Rectal smooth muscle tissue (tissue), 1 donor: ENCODE measurements around the gene C5orf34.
A peak's percentile ranks its signal among the peaks of the same experiment; 100 is the strongest.
"Not testable (repeated sequence)": the region's sequence is repeated elsewhere in the genome, so short reads cannot be mapped to it uniquely, and the experiment has no call there.

ENCODE experiments used
- H3K27ac ChIP-seq: one replicate; pipeline ENCODE4 v1.7.0; 2013; ENCODE audit warnings: low read depth, low read length, inconsistent platforms
- H3K27me3 ChIP-seq: one replicate; pipeline ENCODE4 v1.7.0; 2013; ENCODE audit warnings: low read length; ENCODE audit not compliant: control insufficient read depth, insufficient read depth
- H3K36me3 ChIP-seq: one replicate; pipeline ENCODE4 v1.7.0; 2013; ENCODE audit warnings: low read length; ENCODE audit not compliant: control insufficient read depth, insufficient read depth
- H3K4me1 ChIP-seq: one replicate; pipeline ENCODE4 v1.7.0; 2013; ENCODE audit warnings: low read length; ENCODE audit not compliant: control insufficient read depth, insufficient read depth
- H3K4me3 ChIP-seq: one replicate; pipeline ENCODE4 v1.7.0; 2013; ENCODE audit warnings: low read length
- H3K9ac ChIP-seq: one replicate; pipeline ENCODE4 v1.7.0; 2013; ENCODE audit warnings: low read length

Gene C5orf34

DNA sequence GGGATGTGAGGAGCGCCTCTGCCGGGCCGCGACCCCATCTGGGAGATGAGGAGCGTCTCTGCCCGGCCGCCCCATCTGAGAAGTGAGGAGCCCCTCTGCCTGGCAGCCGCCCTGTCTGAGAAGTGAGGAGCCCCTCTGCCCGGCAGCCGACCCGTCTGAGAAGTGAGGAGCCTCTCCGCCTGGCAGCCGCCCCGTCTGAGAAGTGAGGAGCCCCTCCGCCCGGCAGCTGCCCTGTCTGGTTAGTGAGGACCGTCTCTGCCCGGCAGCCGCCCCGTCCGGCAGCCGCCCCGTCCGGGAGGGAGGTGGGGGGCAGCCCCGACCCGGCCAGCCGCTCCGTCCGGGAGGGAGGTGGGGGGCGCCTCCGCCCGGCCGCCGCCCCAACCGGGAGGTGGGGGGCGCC is 3.9 kb downstream of the C5orf34 start:
- not testable (repeated sequence) for H3K9ac ChIP-seq, H3K27ac ChIP-seq, H3K4me3 ChIP-seq, H3K27me3 ChIP-seq, H3K36me3 ChIP-seq
- H3K4me1 ChIP-seq = peaks cover 11% of the 10 kb centered on the region

DNA sequence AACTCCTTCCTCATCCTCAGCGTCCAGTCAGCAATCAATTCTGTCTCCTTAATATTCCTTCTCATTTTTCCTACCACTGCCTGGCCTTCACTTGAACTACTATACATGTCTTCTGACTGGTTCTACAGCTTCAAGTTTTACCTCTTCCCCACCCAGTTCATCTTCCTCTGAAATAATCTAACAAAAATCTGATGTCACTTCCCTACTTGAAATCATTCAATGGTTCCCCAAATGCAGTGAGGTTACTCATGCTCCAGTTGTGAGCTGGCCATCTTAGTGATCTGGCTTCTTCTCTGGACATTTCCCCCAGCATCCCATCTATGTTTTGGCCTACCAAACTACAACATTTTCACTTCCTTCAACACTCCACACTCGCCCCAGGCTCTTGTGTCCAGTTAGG is 16.4 kb downstream of the C5orf34 start:
- H3K36me3 ChIP-seq = no peaks in the 10 kb centered on the region
- no peaks in the 10 kb centered on the region for H3K4me1 ChIP-seq
- no peak overlapping the region for H3K4me3 ChIP-seq
- no peaks in the 10 kb centered on the region for H3K27me3 ChIP-seq
- no peak overlapping the region for H3K27ac ChIP-seq
- no peak overlapping the region for H3K9ac ChIP-seq

DNA sequence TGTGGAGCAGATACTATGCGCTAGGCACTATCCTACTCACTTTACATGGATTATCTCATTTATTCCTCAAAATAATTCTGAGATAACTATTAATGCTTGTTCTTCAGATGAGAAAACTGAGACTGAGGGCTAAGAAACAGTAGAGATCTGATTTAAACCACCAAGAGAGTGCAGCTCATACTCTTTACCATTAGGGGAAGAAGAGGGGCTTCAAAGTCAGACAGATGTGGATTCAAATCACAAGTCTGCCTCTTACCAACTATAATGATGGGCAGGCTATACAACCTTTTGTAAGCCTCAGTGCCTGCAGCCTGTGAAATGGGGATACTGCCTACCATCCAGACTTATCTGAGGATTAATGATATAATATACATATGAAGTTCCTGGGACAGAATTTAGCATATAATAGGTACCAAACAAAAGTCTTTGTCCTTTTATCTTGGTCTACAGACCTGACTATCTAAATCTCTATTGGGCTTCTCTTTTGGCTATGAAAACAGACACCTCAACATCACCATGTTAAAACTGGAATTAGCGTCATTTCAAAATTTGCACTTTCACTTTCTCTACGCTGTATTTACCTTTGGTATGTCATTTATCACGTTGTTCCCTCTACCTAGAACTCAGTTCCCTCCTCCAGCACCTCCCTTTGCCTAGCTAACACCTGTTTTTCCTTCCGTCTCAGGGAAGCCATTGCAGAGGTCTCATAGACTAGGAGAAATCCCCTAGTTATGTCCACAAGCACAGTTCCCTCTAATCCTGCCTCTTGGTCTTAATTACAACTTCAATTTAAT is 17.4 kb downstream of the C5orf34 start:
- Histone ChIP-seq H3K27me3 (no peaks in the 10 kb centered on the region), H3K27ac (no peak overlapping the region), H3K9ac (no peak overlapping the region), H3K4me1 (no peaks in the 10 kb centered on the region), H3K36me3 (no peaks in the 10 kb centered on the region), H3K4me3 (no peak overlapping the region)

DNA sequence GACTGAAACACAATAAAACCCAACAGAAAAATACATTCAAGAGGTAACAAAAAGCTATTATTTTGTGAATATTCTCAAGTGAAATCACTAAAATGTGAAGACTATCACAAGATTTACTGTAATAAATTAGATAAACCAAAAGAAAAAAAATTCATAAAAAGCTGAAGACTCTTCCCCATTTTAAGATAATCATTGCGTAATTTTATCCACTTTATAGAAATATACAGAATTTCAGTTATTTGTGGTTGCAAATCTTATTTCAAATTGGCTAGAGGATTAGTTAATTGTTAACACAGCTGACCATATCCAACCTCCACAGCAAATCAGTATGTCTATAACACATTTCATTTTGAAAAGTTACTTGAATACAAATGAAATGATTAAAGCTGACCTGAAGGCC is 23.6 kb downstream of the C5orf34 start:
- no peaks in the 10 kb centered on the region for H3K36me3 ChIP-seq
- H3K4me1 ChIP-seq = no peaks in the 10 kb centered on the region
- H3K27ac ChIP-seq = no peak overlapping the region
- H3K4me3 ChIP-seq = no peak overlapping the region
- no peak overlapping the region for H3K9ac ChIP-seq
- no peaks in the 10 kb centered on the region for H3K27me3 ChIP-seq

DNA sequence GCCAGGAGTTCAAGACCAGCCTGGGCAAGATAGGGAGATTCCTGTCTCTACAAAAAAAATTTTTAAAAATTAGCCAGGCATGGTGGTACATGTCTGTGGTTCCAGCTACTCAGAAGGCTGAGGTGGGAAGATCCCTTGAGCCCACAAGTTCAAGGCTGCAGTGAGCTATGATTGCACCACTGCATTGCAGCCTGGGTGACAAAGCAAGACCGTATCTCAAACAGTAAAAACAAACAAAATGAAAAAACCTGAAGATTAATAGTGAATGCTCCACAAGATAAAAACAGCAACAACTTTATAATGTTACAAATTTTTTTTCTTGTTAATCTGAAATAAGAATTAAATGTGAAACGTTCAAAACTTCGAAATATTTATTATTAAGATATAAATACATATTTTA is 28.6 kb downstream of the C5orf34 start:
- H3K27ac ChIP-seq = no peak overlapping the region
- H3K27me3 ChIP-seq = no peaks in the 10 kb centered on the region

DNA sequence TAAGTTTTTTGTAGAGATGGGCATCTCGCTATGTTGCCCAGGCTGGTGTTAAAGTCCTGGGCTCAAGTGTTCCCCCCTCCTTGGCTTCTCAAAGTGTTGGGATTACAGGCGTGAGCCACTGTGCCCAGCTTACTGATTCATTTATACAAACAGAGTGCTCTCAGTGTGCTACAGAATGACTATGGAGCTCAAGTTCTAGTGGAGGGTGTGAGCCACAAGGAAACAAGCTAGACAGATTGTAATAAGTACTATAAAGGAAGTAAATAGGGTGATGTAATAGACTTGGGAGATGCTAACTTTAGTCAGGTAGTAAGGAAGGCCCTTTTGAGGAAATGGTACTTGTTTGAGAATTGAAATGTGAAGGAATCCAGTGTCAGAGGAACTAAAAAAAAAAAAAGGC is 29.5 kb downstream of the C5orf34 start:
- Histone ChIP-seq H3K4me1 (peaks cover 10% of the 10 kb centered on the region), H3K9ac (no peak overlapping the region), H3K27ac (no peak overlapping the region), H3K4me3 (no peak overlapping the region), H3K27me3 (no peaks in the 10 kb centered on the region), H3K36me3 (no peaks in the 10 kb centered on the region)

More for the DNA sequence above, 28.6 kb downstream of the C5orf34 start:
- peaks cover 10% of the 10 kb centered on the region for H3K4me1 ChIP-seq
- no peaks in the 10 kb centered on the region for H3K36me3 ChIP-seq
- no peak overlapping the region for H3K9ac ChIP-seq
- no peak overlapping the region for H3K4me3 ChIP-seq

DNA sequence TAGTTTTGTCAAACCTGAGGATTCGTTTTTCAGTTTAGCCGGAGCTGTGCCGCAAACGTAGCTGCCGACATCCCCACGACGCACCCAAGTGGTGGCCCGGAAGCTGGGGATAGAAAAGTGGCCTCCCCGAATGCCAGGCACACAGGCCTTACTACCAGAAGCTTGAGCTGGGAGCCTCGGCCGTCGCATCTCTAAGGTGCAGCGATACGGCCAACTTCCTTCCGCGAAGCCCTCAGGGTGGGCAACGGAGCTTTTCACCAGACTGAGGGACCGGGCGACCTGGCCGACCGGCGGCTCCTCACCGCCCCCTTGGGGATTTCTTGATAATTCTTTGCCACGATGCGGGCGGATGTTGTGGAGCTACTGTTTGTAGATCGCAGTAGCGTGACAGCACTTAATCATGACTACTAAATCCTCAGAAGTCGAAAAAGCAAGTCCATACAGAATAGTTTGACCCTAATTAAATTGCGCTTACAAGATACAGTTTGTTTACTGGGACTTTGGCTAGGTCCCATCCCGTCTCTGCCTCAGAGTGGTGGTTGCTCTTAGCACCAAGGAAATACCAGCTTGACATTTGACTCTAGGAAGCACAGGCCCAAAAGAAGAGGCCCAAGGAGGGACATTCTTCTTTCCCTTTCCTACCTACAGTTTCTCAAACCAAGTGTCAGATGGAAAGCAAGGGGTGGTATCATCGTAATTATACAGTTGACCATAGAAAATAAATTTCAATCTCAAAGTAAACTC is 30.7 kb downstream of the C5orf34 start:
- peaks cover 10% of the 10 kb centered on the region for H3K4me1 ChIP-seq
- no peaks in the 10 kb centered on the region for H3K36me3 ChIP-seq
- peak overlapping the region; percentile 60 for H3K9ac ChIP-seq
- H3K4me3 ChIP-seq = peak overlapping the region; percentile 78
- H3K27ac ChIP-seq = peak overlapping the region; percentile 97
- no peaks in the 10 kb centered on the region for H3K27me3 ChIP-seq

DNA sequence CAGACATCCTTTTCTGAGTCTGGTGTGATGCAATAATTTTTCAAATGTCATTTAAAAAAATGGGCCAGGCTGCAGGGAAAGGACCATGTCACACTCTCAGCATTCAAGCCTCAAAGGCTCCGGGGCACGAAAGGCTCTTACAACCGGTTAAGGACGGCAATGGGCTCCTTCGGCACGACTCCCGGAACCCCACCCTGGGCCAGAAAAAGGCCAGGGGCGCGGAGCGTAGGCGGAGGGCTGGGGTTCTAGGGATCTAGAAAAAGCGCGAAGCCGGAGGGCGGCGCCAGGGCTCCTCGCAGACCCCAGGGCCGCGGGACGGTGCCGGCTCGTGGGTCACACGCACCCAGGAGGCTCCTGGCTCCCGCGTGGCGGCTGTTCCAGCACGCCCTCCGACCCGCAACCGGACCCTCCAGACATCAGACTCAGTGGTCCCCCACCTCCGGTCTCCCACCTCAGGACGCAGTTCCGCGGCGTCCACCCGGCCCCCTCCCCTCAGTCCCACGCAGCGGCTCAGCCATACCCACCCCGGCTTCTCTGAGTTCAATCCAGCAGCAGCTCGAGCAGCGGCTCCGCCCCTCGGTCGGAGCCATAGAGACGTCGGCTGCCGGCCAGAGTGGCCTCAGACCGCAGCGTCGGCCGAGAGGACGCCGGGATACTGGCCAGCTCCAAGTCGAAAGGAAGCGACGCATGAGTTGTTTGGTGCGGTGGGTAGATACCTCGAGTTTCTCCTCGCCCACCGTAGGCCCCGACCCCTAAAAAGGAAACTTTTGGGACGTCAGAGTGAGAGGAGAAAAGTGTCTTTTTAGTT is 31.4 kb downstream of the C5orf34 start, which contains the start of gene TMEM267:
TMEM267 (minus strand) TSS at position 568 of the 808 bp plus-strand sequence. CDS start 29,896 bp downstream, outside the sequence.
- no peaks in the 10 kb centered on the region for H3K27me3 ChIP-seq
- peak within 1 kb of the TSS; percentile 97 for H3K27ac ChIP-seq
- H3K9ac ChIP-seq = peak within 1 kb of the TSS; percentile 83
- H3K4me3 ChIP-seq = peak within 1 kb of the TSS; percentile 78
- no peaks in the 10 kb centered on the region for H3K36me3 ChIP-seq
- H3K4me1 ChIP-seq = peaks cover 10% of the 10 kb centered on the region

DNA sequence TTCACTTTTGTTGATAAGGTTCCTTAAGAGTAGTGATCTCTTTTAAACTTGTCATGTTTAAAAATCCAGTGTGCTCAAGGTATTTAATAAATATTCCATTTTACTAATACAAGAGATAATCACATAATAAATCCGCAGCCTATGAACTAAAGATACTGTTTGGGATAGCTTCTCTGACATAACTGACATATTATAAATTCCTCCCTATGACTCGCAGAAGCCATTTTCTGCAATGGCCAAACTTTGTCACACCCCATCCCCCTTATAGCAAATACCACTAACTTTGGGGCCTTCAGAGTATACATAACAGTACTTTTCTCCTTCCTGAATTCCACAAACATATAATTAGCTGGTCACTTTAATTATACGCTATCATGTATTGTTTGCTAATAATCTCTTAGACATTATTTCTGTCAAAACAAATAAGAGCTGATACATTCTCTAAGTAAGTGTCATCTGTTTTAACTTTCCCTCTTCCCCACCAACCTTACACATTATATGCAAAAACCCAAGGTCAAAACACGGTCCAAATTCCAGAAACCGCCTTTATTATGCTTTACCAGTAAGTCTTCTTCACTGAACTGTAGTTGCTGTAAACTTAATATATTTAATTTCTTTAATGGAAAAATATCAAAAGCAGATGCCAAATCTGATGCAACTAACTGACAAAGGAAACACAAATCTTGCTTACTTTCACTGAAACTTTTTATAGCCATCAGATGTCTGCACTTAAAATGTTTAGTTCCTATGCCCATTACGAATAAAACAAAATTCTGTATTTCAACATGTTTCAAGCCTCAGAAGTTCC is 32.3 kb downstream of the C5orf34 start:
- H3K27ac ChIP-seq = no peak overlapping the region
- no peaks in the 10 kb centered on the region for H3K36me3 ChIP-seq
- peak overlapping the region; percentile 78 for H3K4me3 ChIP-seq
- H3K4me1 ChIP-seq = peaks cover 10% of the 10 kb centered on the region
- no peaks in the 10 kb centered on the region for H3K27me3 ChIP-seq
- peak overlapping the region; percentile 83 for H3K9ac ChIP-seq

DNA sequence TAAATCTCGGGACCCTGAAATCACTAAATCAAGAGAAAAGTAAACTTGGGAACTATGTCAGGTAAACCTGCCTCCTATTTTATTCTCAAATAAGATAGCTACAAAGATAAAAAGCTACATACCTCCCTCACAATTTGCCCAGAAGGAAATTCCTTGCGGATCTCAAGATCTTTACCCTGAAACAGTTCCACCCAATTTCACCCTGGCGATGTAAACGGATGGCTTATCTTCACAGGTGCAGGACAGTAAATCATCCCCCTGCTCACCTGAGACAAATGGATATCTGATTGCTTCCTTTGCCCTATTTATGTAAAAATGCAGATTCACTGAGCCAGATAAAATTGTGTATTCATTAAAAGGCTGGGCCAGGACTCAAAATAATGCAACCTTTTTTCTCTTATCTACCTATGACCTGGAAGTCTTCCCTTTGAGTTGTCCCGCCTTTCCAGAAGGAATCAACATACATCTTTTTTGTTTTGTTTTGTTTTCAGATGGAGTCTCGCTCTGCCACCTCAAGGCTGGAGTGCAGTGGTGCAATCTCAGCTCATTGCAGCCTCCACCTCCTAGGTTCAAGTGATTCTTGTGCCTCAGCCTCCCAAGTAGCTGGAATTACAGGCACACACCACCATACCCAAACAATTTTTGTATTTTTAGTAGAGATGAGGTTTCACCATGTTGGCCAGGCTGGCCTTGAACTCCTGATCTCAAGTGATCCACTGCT is 45.1 kb downstream of the C5orf34 start:
- Histone ChIP-seq H3K27me3 (no peaks in the 10 kb centered on the region), H3K27ac (no peak overlapping the region)

DNA sequence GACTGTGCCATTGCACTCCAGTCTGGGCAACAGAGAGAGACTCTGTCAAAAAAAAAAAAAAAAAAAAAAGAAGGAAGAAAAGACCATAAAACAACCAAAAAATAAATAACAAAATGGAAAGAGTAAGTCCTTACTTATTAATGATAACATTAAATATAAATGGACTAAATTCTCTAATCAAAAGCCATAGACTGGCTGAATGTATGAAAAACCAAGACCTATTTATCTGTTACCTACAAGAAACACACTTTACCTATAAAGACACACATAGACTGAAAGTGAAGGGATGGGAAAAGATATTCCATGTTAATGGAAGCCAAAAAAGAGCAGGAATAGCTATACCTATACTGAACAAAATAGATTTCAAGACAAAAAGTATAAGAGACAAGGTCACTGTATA is 47.8 kb downstream of the C5orf34 start:
- no peaks in the 10 kb centered on the region for H3K4me1 ChIP-seq
- no peak overlapping the region for H3K4me3 ChIP-seq
- no peaks in the 10 kb centered on the region for H3K36me3 ChIP-seq
- no peak overlapping the region for H3K9ac ChIP-seq
- H3K27ac ChIP-seq = no peak overlapping the region
- no peaks in the 10 kb centered on the region for H3K27me3 ChIP-seq

More for the DNA sequence above, 45.1 kb downstream of the C5orf34 start:
- no peaks in the 10 kb centered on the region for H3K4me1 ChIP-seq
- no peaks in the 10 kb centered on the region for H3K36me3 ChIP-seq
- H3K4me3 ChIP-seq = no peak overlapping the region
- no peak overlapping the region for H3K9ac ChIP-seq
